HG02763 (cell line): ENCODE data around the gene AMBRA1.
"Not testable (repeated sequence)": the region's sequence is repeated elsewhere in the genome, so short reads cannot be mapped to it uniquely, and the experiment has no call there.

Experiments
- ATAC-seq: cut with Tn5 transposase; IDR thresholded peaks from one replicate; pipeline ENCODE4 v1.9.1; 2021; ENCODE audit warnings: mild to moderate bottlenecking, moderate library complexity; ENCODE audit not compliant: unreplicated experiment

AMBRA1 gene

DNA sequence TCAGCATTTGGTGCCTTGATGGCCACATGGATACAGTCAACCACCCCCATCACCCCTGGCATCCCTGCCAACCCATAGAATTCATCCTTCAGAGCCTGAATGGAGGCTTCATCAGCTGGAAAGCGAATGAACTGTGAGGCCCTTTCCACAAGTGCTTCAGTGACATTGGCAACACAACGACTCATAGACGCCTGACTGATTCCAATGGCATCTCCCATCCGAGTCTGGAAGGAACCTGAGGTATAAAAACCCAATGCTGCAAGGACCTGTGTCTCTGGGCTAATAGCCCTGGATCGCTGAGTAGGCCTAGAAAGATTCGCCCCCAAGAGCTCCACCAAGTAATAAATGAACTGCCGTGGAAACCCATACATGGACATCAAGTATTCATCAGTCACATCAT is 21.9 kb upstream of the AMBRA1 start:
- ATAC-seq = no peak

GRCh38 chr11:46612326-46612725 is 18.5 kb upstream of the AMBRA1 start:
- ATAC-seq = no peak

DNA sequence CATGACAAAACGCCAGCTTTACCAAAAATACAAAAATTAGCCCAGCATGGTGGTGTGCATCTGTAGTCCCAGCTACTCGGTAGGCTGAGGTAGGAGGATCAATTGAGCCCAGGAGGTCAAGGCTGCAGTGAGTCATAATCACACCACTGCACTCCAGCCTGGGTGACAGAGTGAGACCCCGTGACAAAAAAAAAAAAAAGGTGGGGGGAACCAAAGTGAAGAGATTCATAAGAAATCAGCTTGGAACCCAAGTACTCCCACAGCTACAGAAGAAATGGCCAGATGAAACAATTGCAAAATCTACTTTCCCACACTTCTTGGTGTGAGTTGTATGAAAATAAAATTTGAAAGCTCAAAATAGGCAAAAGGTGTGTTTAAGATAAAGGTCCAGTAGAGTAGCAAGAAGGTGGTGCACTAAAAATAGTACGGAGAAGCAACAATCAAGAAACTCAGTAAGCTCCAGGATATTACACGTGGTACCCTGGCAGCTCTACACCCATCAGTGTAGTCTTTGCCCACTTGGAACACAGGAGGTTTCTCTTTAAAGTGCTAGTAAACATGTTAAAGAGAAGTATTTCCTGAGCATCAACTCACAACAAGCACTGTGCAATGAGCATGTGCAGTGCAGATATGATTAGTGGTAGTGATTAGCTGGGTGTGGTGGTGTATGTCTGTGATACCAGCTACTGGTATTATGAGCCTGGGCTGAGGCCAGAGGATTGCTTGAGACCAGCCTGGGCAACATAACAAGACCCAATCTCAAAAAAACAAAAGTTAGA is 17.9 kb upstream of the AMBRA1 start:
- ATAC-seq = no peak

DNA sequence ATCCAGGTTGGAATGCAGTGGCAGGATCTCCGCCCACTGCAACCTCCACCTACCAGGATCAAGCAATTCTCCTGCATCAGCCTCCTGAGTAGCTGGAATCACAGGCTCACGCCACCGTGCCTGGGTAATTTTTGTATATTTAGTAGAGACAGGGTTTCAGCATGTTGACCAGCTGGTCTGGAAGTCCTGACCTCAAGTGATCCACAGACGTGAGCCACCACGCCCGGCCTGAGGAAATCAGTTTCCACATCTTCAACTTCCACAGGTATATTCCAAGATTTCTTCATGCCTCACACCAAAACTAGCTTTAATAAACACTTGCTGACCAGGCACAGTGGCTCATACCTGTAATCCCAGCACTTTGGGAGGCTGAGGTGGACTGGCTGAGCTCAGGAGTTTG is 15.6 kb upstream of the AMBRA1 start:
- no peak for ATAC-seq

- ATAC-seq = no peak
Observed at GRCh38 chr11:46607516-46607915, 13.7 kb upstream of the AMBRA1 start.

DNA sequence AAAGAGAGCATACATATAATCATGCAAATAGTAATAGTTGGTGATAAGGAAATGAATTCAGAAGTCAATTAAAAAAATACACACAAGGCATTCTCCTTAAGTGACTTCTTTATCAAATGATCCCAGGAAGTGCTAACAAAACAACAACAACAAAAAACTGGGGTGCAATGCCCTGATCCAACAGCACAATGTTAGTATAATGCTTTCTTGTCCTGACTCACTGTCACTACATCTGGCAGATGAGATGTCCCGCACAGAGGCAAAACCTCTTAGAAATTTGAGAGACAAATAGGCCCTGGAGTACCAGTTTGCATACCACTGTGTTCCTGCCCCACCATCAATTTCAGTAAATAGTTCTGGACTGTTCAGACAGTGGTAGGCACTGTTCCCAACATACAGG is 11.0 kb upstream of the AMBRA1 start:
- no peak for ATAC-seq

DNA sequence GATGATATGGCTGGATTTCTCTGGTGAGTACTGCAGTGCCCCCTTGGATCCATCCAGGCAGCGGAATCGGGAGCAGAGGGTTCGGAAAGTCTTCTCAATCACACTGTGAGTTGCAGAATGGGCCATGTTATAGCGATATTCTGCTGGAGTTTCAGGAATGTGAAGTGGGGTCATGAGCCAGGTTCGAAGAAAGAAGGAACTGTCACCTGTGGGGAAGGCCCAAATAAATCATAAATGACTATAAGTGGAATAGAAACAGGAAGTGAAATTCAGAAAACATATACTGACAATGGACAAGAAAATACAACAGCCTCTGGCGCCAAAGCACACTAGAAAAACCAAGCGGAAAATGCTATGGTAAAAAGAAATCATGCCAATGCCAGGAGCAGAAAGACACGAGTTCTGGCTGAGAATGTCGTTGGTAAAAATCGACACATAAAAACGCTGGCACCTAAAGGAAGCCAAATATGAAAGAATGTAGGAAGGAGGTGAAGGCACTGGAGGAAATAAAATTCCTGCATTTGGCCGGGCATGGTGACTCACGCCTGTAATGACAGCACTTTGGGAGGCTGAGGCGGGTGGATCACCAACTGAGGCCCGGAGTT is 10.0 kb upstream of the AMBRA1 start:
- ATAC-seq = no peak

- ATAC-seq = no peak
Observed at GRCh38 chr11:46601129-46601528, 7.3 kb upstream of the AMBRA1 start.

- no peak for ATAC-seq
Observed at GRCh38 chr11:46600194-46600960, 6.6 kb upstream of the AMBRA1 start.

- no peak for ATAC-seq
Observed at GRCh38 chr11:46599340-46600193, 5.7 kb upstream of the AMBRA1 start.

DNA sequence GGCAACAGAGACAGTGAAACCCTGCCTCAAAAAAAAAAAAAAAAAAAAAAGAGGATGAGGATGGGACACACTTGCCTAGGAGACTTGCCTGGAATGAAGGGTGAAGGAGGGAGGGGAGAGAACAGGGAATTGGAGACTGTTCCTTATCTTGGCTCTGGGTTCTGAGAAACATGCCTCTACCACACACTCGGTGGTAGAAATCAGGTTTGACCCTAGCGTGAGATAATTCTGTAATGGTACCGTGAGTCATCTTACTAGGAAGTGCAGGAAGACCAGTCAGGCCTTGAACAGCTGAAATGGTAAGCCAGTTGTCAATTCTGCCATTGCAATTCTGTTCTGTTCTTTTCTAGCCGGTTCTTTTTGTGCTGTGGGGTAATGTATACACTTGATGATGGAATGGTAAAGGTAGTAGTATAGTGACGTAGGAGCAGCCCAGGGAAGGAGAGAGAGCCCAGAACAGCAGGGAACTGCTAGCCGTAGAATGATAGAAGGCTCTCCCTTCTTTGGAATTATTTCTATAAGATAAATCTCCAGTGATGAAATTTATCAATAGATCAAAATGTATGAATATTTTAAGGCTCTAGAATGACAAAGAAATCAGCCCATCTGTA is 3.9 kb upstream of the AMBRA1 start:
- ATAC-seq = no peak

DNA sequence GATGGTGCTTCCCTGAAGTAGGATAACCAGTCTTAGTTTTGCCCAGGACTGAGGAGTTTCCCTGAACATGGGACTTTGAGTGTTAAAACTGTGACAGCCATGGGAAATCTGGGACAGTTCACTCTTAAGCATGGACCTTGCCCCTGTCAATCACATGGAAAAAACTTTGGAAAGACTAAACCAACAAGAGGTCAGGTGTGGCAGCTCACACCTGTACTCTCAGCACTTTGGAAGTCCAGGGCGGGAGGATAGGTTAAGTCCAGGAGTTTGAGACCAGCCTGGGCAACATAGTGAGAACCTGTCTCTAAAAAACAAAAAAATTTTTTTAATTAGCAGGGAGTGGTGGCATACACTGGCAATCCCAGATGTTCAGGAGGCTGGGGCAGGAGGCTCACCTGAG is 3.3 kb upstream of the AMBRA1 start:
- ATAC-seq = no peak

DNA sequence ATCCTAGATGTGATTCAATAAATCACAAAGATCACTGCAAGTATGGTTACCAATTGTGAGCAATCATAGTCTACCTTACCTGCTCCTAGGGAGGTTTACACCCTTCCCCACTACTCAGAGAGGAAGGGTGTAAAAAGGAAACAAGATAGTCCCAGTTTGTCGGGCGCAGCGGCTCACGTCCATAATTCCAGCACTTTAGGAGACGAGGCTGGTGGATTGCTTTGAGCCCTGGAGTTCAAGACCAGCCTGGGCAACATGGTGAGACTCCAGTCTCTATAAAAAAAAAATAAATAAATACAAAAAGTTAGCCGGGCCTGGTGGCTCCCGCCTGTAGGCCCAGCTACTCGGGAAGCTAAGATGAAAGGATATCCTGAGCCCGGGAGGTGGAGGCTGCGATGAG is 962 bp upstream of the AMBRA1 start:
- no peak for ATAC-seq

DNA sequence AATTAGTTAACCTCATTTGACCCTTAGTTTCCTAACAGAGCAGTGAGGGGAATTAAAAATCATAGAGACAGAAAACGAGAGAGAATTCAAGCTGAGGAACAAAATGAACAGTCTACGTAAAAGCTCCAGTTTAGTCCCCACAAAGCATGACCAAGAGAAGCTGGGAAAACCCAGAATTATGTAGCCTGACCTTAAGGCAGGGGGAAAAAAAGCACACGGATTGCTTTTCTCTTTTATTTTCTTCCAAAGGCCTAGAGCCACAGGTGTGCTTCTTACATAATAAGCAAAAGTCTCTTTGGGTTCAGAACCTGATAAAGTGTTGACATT is 514 bp upstream of the AMBRA1 start:
- ATAC-seq = no peak

DNA sequence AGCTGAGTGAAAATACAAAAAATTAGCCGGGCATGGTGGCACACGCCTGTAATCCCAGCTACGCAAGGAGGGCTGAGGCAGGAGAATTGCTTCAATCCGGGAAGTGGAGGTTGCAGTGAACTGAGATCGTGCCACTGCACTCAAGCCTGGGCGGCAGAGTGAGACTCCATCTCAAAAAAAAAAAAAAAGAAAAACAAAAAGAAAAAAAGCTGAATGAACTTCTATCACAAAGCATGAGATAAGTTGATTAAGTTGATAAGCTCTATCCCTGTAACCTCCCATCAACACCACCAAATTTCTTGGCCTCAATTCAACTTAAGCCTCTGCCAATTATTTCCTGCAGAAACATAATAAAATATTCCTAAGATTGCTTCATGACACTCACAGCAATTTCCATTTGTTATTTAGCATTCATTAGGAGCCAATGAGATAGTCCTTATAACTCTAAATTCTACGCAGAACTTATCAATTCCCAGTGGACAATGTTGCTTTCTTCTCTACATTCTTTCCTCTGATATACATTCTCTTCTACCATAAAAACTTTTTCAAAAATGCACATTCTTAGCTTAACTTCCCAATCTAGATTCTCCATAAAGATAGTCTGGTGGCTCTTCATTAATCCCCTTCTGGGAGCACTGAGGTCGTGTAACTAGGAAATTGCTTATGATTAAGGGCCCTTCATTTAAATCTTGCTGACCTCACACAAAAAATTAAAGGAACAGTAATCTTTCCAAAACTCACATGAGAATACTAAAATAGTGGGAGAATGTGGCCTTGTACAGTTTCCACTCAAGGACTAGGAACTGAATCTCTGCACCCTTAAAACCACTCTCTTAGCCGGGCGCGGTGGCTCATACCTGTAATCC is 2.9 kb downstream of the AMBRA1 start:
- ATAC-seq = no peak

DNA sequence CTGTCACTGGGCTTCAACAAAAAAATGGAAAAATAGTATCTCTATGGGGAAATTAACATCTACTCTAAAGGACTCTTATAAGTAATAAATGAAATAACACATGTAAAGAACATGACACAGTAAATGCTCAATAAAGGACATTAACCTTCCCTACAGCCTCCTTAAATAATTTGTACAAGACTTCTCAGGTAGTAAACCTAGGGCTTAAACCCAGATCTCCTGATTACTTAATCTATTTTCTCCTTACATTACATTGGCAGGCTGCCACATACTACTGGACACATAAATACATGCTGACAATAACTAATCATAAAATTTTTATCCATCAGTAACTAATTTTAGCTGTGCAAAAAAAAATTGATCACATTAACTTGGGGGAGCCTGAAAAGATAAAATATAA is 4.9 kb downstream of the AMBRA1 start:
- no peak for ATAC-seq

GRCh38 chr11:46588131-46588530 is 5.7 kb downstream of the AMBRA1 start:
- ATAC-seq = no peak

GRCh38 chr11:46583513-46583912 is 10.3 kb downstream of the AMBRA1 start:
- ATAC-seq = not testable (repeated sequence)

- ATAC-seq = no peak
Observed at GRCh38 chr11:46582588-46582987, 11.2 kb downstream of the AMBRA1 start.

DNA sequence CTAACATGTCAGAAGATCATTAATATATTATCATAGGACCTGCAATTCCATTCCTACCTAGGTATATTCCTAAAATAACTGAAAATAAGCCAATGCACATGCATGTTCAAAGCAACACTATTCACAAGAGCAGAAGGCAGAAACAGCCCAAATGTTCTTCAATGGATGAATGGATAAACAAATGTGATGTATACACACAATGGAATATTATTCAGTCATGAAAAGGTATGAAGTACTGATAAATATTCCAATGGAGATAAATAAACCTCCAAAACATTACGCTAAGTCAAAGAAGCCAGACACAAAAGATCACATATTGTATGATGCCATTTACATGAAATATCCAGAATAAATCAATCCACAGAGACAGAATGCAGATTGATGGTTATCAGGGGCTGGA is 16.8 kb downstream of the AMBRA1 start:
- ATAC-seq = no peak
